Activated T-cell treated with anti-CD3 and anti-CD28 coated beads for 1 hour (primary cell): ENCODE data around the gene DHX36.

Experiments used
- DNase-seq: peaks from one replicate; pipeline ENCODE4 v3.0.0-alpha.2; 2020; ENCODE audit warnings: low read depth

Gene DHX36, protein sequence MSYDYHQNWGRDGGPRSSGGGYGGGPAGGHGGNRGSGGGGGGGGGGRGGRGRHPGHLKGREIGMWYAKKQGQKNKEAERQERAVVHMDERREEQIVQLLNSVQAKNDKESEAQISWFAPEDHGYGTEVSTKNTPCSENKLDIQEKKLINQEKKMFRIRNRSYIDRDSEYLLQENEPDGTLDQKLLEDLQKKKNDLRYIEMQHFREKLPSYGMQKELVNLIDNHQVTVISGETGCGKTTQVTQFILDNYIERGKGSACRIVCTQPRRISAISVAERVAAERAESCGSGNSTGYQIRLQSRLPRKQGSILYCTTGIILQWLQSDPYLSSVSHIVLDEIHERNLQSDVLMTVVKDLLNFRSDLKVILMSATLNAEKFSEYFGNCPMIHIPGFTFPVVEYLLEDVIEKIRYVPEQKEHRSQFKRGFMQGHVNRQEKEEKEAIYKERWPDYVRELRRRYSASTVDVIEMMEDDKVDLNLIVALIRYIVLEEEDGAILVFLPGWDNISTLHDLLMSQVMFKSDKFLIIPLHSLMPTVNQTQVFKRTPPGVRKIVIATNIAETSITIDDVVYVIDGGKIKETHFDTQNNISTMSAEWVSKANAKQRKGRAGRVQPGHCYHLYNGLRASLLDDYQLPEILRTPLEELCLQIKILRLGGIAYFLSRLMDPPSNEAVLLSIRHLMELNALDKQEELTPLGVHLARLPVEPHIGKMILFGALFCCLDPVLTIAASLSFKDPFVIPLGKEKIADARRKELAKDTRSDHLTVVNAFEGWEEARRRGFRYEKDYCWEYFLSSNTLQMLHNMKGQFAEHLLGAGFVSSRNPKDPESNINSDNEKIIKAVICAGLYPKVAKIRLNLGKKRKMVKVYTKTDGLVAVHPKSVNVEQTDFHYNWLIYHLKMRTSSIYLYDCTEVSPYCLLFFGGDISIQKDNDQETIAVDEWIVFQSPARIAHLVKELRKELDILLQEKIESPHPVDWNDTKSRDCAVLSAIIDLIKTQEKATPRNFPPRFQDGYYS

DNA sequence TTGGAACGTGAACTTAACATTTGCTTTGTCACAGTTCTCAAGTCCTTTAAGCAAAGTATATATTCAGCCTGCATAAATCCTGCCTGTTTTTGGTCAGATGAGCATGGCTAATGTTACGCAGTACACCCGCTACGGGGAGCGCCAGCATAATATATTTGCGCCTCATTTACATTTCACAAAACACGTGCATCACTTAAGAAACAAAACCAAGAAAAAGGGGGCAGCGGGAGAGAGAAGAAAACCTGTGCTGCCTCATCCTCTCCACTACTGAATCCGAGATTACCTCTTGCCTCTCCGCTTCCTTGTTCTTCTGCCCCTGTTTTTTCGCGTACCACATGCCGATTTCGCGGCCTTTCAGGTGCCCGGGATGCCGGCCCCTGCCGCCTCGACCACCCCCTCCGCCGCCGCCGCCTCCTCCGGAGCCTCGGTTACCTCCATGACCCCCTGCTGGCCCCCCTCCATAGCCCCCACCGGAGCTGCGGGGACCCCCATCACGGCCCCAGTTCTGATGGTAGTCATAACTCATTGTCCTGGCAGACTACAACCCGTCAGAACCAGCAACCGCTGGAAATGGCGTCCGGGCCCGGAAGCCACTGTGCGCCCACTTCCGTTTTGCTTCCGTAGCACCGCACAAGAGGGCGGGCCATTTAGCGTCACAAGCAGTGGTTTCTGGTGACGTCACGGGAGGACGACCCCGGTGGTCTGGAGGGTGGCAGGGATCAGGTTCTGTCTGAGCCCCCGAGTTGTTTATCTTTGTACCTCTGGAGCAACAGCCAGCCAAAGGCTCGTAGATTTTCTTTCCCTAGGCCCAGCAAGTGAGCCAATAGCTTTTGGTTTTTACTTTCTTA lies at the start of gene DHX36:
Gene DHX36, minus strand, starts transcription at position 597 of the 848 bp plus-strand sequence. Its CDS starts 71 bp downstream, at position 526.
- peak; percentile 77 for DNase-seq

DNA sequence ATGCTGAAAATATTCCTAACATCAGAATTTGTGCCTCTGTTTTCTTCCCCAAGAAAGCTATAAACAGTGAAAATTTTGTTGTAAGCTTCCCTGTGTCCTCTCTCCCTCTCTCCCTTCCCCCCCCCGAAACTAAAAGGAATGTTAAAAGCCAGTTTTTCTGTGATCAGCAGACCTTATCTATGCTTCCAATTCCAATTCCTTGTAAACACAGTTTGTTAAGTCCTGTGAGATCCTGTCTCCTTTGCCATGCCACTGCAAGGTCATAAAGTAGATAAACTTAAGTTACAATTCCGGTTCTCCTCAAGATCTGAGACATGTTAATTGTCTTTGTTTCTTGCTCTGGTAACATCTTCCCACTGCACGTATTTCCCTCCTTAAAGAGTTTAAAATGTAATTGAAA lies 42.9 kb upstream of the DHX36 start:
- no peak for DNase-seq

DNA sequence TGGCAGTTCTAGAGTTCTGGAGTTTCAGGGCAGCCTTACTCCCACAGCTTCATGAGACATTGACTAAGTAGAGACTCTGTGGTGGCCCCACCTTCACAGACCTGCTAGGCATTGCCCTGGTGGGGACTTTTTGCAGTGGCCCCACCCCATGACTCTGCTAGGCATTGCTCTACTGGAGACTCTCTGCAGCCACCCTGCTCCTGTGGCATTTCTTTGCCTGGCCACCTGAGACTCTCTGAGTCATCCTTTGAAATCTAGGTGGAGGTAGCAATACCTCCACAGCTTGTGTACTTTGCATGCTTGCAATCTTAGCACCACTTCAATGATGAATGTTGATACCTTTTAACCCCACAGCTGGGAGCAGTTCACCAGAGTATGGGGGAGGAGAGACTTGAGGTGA lies 40.6 kb upstream of the DHX36 start:
- no peak for DNase-seq

DNA sequence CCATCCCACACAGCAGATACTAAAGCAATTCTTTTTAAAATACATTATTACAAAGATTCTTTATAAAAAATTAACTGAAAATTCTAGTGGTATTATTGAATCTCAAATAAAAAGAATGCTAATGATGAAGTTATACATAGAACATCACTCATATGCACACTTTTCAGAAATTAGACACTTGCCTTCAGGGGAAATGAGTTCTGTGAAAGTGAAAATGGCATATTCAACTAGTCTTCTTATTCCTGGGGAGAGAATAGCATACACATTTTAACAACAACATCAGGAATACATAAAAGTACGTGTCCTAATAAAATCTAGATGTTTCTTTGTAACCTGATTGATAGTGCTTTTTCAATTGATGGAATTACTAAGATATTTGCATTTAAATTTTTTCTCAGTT lies 36.8 kb upstream of the DHX36 start:
- no peak for DNase-seq

DNA sequence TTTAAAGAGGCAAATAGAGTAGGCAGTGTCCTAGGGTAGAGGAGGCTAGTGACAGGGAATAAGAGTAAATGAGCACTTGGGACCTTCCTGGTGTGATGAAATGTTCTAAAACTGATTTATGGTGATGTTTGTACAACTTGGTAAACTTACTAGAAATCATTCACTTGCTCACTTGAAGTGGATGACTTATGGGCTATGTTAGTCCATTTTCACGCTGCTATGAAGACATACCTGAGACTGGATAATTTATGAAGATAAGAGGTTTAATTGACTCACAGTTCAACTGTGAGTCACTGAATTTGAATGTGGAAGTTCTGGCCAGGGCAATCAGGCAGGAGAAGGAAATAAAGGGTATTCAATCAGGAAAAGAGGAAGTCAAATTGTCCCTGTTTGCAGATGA lies 31.7 kb upstream of the DHX36 start:
- no peak for DNase-seq

DNA sequence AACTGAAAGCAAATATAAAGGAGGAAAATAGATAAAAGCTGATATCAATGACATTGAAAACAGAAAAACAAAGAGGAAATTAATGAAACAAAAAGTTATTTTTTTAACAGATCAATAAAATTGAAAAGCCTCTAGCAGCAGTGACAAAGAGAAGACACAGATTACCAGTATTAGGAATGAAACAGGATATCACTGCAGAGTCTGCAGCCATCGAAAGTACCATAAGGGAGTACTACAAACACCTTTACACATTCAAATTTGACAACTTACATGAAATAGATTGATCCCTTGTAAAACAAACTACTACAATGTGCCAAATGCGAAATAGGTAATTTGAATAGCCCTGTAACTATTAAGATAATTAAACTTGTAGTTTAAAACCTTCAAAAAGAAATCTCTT lies 24.9 kb upstream of the DHX36 start:
- DNase-seq, result no peak

DNA sequence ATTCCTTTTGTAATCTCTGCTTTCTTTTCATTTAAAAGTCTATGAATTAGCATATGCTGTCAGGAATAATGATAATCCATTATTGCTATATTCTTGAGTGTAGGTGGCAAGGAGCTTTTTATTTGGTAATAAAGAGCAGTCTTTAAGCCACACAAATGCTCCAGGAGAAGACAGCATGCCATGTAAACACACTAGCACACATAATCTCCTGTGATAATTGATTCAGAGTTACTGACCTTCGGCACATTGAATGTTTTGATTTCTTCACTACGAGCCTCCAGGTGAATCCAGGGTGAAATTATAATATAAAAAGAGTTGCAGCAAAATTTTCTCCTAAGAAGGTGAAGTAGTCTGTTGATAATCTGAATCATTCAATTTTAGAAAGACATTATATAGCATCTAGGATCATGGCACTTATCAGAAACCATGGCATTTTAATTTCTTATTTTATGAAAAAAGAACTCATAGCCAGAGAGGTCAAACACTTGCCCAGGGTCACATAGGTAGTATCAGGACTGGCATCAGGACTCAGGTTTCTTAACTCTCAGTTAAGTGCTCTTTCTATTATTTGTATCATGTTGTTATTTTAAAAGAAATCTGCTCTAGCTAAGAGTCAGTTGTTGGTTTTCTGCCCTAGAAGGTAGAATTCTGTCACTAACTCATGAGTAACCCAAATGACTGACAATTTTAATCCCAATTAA lies 21.3 kb upstream of the DHX36 start:
- DNase-seq, result no peak

DNA sequence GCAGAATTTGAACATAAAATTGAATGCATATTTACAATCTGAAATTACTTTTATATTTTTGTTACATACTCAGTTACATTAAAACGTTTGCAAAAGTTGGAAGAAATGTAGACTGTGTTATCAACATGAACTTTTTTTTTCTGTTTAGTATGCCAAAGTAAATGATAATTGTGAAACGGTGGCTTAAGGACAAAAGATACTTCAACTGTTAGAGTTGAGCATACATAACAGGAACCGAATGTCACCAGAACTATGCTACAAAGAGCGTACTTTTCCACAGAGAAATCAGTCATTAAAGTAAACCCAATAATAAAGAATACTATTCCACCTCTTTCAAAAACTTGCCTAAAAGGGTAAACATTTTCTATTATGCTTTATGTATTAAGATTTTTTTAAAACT lies 14.3 kb upstream of the DHX36 start:
- DNase-seq, result no peak

DNA sequence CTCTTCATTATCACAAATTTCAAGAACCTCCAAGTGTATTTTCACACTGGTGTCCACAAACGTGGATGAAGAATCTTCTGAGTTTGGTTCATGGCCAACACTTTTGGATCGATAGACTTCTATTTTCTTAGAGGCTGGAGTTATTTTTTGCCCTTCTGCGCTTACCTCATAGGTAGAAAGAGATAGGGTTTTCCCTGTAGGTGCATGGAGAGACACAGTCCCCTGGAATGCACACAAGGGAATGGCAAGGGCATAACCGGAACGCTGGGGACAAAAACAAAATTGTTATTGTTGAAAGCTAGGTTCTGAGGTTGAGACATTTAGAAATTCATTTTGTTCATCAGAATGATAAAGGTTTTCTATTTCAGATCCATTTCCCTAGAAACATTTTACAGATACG lies 13.7 kb upstream of the DHX36 start:
- no peak for DNase-seq

DNA sequence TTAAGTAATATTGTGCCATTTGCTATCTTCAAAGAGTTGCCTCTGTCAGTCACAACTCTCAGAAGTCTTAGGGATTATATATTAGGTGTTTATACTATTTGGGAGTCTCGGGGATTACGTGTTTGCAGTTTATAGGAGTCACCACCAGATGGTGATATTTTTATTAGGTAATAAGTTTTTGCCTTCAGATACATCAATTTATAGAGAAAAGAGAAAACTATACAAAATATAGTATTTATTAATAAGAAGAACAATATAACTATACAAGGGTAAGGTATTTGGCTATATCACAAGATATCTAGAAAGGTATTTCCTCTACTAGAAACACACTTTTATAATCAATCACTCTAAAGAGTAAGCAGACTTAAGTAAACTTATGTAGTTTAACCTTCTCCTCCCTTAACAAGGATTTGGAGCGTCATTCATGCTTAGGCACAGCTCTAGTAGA lies 10.7 kb upstream of the DHX36 start:
- DNase-seq, result no peak

DNA sequence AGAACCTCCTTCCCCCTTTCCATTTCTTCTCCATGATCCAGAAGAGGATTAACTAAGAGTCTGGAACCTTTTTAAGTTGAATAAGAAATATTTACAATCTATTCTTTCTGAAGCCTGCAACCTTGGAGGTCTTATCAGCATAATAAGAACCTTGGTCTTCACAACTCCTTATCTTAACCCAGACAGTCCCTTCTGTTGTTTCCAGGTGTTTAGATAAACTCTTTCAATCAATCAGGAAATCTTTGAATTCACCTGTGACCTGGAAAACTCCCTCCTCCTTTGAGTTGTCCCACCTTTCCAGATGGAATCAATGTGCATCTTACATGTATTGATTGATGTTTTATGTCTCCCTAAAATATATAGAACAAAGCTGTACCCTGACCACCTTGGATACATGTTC lies 3.6 kb upstream of the DHX36 start:
- no peak for DNase-seq

DNA sequence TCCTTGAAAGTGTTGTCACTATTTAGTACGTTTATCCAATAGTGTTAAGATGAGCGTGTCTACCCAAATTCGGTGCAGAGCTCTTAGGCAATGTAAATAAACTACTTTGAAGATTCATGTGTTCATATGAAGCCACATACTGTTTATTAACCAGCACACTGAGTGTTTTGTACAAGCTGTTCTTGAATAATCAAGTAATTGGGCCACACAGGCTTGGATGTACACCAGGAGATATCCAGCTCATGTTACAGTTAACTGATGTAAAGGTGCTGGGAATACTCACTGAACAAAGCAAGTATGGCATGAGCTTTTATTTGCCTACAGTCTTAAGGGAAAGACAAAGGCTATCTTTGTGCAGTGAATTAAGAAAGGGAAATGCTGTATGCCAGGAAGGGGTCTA lies 632 bp upstream of the DHX36 start:
- no peak for DNase-seq

DNA sequence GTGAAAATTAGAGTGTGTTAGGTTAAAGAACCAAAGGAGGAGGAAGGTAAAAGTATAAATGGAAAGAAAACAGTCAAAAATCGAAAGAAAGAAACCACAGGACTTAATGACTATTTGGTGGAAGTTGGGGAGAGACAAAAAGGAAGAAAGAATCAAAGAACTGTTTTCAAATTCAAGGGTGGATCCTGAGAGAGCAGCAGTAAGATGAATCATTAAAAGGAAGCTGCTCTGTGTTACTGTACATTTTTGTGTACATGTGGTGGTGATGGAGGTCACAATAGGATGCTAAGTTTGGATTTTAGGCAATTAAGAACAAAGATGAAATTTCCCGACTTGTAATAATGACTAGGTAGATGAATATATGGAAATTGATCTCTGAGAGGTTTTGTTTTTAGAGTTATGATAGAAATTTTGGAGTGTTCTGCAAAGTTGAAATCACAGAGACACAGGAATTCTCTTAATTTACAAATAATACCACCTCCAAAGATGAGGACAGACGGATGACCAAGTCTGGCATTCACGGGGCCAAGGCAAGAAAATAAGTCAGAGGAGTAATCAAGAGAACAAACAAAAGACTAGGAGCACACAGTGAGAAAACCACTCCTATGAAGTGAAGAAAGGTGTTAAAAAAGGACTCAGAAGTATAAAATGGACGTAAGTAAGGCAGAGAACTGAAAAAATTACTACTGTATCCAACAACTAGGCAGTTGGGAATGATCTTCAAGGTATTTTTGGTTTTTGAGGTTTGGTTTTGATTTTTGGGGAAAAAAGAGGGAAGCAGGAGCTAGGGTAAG lies 7.1 kb downstream of the DHX36 start:
- DNase-seq, result no peak

DNA sequence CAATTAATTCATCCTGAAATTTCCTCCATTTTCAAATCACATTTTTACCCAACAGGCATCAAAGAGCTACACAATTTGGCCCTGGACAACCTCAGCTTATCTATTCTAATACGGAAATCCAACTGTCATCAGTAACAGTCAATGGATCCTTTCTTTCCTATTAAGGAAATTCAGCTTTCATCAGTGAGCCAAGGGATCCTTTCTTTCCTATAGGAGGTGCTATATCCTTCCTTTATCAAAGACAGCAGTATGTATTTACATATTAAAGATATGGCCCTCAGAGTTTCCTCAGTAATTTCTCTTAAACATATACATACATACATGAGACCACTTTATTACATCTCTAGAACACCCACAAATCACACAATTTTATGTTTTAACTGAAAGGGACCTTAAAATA lies 10.1 kb downstream of the DHX36 start:
- no peak for DNase-seq

DNA sequence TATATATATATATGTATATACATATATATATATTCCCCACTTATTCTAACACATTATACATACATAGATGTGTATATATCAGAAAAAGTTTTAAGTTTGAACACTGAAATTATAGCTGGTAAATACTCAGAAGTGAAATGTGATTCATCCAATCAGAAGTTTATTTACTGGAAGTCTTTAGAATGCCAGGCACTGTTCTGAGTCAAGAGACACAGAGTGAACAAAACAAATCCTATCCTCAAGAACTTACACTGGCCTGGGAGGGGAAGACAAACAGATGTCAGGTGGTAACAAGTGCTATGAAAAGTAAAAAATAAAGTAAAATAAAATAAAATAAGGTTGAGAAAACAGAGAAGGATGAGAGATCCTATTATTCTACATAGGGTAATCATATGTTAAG lies 13.4 kb downstream of the DHX36 start:
- no peak for DNase-seq

DNA sequence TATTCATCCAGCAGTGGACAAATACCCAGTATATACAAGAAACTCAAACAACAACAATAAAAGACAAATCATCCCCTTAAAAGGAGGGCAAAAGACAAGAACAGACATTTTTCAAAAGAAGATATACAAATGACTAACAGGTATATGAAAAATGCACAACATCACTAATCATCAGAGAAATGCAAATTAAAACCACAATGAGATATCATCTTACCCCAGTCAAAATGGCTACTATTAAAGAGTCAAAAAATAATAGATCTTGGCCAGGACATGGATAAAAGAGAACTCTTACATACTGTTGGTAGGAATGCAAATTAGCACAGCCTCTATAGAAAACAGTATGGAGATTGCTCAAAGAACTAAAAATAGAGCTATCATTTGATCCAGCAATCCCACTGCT lies 16.9 kb downstream of the DHX36 start:
- no peak for DNase-seq

DNA sequence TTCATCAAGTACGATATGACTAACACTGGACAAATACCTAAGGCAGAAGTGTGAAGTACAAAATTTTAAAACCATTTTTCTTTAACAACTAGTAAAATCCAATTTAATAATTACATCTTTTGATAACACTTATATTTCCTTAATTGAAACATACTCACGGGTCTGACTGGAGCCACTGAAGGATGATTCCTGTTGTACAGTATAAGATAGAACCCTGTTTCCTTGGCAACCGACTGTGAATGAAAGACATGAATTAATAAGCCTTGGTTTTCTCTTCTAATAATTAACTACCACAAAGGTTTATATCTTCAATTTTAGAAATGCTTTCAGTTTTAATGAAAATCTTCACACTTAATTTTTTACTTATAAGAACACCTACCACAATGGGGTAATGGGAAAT lies 19.4 kb downstream of the DHX36 start:
- no peak for DNase-seq

DNA sequence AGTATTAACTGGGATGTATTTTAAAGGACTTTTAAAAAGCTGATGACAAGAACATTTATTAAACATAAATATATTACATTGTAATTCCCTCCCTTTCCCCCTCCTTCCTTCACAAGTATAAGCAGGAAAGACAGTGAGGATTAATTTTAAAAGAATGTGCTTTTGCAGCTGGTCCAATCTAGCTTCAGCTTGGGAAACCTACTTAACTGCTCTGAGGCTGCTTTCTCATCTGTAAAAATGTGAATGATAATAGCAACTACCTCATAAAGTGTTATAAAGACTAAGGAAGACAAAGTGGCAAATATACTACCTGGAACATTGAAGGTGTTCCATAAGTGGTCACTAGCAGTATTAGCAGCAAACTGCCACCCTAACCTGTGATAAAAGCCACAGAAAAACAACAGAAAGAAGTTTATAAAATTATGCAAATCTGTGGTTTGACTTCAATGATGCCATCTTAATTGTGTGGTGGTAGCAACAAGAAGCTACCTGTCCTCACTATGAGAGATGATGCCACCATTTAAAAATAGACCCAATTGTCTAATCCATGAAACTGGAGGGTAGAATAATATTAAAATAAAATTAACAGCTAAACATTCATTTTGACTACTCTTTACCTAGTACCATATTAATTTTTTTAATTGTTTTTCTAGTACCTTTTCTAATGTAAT lies 20.0 kb downstream of the DHX36 start:
- no peak for DNase-seq

DNA sequence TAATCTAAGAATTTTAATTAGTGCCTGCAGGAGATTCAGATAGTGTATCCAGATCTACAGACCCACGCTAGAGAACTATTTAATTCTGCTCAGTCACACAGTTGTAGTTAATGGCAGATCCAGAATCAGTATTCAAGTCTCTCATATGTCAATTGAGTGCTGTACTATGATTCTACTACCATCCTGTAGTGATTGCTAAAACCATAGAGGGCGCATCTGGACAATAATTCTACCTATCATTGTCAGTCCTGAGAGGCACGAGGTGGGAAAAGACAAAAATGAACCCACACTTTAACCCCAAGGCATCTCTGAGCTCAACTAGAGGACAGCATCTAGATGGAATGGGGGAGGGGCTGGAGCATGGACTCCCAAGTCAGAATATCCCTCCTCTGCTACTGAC lies 22.7 kb downstream of the DHX36 start:
- no peak for DNase-seq

DNA sequence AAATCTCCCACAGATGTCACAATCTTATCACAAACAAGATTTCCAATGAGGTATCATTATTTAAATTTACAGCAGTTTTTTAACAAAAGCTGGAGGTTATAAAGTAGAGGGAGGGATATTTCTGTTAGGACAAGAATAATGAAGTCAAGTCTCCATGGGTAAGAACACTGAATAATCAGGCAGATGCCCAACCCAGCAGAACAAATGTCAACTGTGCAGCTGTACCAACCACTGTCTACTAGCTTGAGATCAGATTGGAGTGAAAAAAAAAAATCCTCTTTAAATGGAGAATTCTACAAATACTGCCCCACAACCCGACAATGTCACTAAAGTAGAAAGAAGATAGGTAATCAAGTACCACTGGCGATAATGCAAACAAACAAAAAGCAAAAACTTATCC lies 30.3 kb downstream of the DHX36 start:
- DNase-seq, result no peak
